GM19468 (cell line): ENCODE data around the gene KRTAP17-1.
"Not testable (repeated sequence)": the region's sequence is repeated elsewhere in the genome, so short reads cannot be mapped to it uniquely, and the experiment has no call there.

Source experiments
- ATAC-seq: cut with Tn5 transposase; IDR thresholded peaks from one replicate; pipeline ENCODE4 v1.9.1; 2021; ENCODE audit warnings: mild to moderate bottlenecking, moderate library complexity, moderate number of reproducible peaks; ENCODE audit not compliant: unreplicated experiment; ENCODE audit errors: extremely low read depth

KRTAP17-1 gene

GRCh38 chr17:41315204-41315794 lies at the start of gene KRTAP17-1:
KRTAP17-1 (minus strand) TSS chr17:41315710; CDS start chr17:41315650, 60 bp downstream.
- no peak for ATAC-seq

DNA sequence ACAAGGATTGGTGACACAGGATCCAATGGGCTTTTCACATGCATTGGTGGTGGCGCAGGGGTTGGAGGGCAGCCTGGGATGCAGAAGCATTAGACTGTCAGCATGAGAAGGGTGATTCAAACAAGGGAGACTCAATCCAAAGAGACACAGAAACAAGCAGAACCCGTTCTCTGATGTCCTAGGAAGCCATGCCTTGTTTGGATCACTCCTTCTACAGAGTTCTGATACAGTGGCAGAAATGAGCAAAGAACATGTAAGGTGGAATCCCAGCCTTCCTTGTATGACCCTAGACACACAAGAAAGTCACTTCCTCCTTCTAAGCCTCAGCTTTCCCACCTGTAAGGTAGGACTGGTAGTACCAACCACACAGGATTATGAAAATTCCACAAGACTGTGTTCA lies 48.4 kb upstream of the KRTAP17-1 start:
- ATAC-seq = no peak

DNA sequence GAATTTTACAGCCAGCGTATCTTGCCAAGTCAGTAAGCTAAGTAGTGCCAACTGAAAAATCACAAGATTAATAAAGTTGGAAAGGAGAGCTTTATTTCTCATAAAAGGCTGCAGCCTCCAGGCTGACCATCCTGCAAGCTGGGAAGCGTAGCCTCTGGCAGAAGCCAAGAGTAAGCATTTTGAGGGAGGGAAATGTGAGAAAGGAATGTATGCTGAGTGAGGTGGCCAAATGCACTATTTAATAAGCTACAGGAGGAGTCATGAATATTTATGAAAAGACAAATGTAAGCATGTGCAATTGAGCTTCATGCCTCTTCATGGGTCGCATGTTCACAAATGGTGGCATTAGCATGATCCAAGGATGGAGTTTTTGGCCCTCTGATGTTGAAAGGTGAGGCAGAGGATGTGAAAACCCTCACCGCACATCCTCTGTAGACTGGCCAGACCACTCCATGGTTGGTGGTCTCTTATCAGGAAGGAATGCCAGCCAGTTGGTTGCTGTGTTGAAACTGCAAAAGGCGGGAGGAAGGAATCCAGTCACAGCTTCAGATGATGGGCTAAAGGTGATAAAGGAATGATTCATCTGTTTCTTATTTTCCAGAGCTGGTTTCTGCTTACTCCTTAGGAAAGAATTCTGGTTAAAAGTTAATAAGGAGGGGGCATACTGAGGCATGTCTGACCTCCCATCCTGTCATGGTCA lies 44.9 kb upstream of the KRTAP17-1 start:
- no peak for ATAC-seq

GRCh38 chr17:41354536-41354935 lies 39.0 kb upstream of the KRTAP17-1 start:
- no peak for ATAC-seq

DNA sequence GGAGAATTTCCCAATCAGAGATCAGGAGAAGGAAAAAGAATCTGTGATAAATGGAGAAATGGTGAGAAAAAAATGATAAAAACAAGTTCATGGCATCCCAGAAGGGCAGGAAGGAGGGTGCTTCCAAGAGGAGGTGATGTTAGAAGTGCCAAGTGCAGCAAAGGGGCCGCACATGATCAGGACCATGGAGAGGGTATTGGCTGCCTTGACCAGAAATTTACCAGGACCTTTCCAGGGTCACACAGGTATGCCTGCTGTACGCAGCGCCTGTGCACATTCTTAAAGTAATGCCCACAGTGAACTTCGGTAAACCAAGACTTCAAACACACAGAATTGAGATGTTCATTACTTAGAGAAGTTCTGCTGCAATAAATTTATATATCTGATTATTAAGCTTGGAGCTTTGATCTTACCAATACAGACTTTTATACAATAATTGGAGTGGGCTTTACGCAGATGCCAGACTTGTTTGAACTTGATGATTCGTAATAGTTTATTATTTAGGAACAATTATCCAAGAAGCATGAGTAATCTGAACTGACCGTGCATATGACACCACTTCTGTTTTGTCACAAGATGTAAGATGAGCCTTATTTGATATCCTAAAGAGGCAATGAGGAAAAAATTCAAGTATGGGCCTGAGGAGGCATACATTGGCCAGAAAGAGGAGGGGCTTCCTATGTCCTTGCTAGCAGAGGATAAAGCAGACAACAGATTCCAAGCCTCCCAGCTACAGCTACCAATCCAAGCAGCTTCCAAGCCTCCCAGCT lies 37.3 kb upstream of the KRTAP17-1 start:
- no peak for ATAC-seq

GRCh38 chr17:41351177-41351576 lies 35.7 kb upstream of the KRTAP17-1 start:
- no peak for ATAC-seq

DNA sequence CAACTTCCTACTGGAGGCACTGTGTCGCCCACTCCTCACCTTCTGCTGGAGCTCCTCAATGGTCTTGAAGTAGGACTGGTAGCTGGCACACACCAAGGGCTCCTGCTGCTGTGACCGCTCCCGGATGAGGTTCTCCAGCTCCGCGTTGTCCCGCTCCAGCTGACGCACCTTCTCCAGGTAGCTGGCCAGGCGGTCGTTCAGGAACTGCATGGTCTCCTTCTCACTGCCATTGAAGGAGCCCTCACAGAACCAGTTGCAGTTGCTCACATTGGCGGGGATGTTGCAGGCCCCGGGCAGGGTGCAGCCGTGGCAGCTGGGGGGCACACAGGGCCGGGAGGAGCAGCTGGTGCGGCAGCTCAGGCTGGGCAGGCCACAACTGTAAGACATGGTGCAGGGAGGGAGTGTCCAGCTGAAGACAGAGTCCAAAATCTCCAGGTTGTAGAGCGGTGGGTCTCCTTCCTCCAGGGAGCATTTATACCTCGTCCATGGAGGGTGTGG lies 34.9 kb upstream of the KRTAP17-1 start, which contains the start of gene KRT33A:
KRT33A (minus strand) TSS at position 448 of the 498 bp plus-strand sequence; CDS start at position 387, 61 bp downstream.
- ATAC-seq = not testable (repeated sequence)

DNA sequence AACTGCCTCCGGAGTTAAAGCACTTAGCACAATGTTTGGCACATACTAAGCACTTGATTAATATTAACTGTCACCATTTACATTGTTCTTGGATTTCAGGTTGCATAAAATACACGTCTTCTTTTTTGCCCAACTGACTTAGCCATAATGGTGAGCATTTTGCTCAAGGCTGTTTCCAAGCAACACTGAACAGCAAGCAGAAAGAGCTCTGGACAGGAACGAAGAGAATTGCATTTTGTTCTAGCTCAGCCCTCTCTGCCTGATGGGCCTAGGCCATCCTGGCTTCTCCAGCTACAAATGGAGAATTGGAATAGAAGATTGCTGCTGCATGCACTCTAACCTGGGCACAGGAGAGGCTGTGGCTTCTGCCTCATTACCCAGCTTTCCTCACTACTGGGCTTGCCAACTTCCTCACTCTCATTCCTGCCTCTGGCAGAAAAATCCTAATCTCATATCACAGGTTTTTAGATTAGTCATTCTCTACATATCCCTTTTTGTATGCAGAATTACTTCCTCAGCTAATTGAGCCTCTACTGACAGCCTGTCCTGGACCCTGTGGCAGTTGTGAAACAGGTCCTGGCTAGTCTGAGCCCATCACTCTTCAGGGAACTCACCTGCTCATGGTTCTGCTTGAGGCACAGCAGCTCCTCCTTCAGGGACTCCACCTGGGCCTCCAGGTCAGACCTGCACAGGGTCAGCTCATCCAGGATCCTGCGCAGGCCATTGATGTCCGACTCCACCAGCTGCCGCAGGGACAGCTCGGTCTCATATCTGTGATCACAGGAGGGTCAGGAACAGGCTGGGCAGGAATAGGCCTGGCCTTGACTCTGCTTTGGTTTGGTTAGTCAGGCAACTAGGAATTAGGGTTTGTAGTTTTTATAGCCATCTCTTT lies 32.6 kb upstream of the KRTAP17-1 start:
- ATAC-seq = no peak

DNA sequence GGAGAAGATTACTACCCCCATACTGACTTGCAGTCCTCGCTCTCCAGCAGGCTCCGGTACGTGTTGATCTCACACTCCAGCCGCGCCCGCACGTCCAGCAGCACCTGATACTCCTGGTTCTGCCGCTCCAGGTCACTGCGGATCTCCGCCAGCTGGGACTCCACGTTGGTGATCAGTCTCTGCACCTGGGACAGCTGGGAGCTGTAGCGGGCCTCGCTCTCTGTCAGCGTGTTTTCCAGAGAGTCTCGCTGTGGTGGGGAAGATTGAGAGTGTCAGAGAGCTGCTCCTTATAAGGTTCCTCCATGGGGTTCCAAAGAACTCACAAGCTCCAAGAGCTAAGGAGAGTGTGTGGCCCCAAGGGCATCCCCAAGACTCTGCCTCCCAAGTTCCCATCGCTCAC lies 30.9 kb upstream of the KRTAP17-1 start:
- ATAC-seq = not testable (repeated sequence)

DNA sequence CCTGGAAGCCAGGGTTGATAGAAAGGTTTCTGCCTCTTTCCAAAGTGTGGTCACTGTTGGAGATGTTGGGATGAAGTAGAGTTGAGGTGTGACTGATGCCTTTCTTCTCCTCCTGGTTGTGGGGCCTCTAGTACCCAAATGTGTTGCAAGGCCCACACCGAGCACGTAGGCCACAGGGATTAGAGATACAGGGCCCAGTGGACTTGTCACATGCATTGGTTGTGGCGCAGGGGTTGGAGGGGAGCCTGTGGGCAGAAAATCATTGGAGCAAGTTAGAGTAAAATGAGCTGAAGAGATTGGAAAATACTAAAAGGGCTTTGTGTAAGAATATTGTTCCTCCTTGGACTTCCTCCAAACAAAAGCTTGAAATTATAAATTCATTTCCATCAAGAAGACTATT lies 30.5 kb upstream of the KRTAP17-1 start:
- no peak for ATAC-seq

GRCh38 chr17:41343029-41343428 lies 27.5 kb upstream of the KRTAP17-1 start:
- ATAC-seq = no peak

GRCh38 chr17:41340934-41341861 lies 25.7 kb upstream of the KRTAP17-1 start:
- ATAC-seq = peak; percentile 19

- no peak for ATAC-seq
Observed at GRCh38 chr17:41340494-41340893, 25.0 kb upstream of the KRTAP17-1 start.

GRCh38 chr17:41339571-41340172 lies 24.2 kb upstream of the KRTAP17-1 start:
- ATAC-seq = no peak

DNA sequence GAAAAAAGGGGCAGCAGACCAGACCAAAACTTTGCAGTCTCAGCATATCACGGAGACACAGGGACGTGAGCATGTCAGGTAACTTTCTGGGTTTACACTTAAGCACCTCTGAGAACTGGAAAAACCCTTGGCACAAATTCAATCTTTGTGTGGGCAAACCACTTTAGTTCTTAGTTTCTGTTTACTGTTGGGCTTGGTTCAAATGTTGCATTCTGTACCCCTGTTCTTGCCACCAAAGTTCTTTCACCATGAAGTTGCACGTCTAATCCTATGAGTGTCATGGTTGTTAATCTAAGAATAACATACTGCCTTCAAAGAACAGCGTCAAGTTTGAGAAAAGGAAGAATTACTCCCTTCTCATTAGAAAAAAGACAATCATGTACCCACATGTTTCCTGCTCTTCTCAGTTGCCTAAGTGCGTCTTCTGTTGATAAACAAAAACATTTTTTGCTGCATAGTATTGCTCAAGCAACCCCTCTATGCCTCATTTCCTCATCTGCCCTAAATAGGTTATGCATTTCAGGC lies 23.5 kb upstream of the KRTAP17-1 start:
- no peak for ATAC-seq

DNA sequence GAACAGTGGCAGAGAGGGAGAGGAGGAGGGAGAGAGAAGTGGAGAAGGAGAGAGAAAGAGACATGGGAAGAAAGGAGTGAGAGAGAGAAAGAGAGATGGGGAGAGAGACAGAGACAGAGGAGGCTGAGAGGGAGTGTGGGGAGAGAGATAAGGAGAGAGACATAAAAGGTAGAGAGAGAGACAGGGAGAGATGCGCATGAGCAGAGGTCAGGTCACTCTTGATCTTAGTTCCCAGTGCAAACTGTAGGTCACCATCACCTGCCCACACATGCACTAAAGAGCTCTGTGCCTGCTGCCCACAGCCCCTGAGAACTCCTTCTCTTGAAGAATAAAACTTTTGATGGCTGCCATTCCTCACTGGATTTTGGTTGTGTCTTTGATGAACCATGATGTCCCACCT lies 20.2 kb upstream of the KRTAP17-1 start:
- no peak for ATAC-seq

DNA sequence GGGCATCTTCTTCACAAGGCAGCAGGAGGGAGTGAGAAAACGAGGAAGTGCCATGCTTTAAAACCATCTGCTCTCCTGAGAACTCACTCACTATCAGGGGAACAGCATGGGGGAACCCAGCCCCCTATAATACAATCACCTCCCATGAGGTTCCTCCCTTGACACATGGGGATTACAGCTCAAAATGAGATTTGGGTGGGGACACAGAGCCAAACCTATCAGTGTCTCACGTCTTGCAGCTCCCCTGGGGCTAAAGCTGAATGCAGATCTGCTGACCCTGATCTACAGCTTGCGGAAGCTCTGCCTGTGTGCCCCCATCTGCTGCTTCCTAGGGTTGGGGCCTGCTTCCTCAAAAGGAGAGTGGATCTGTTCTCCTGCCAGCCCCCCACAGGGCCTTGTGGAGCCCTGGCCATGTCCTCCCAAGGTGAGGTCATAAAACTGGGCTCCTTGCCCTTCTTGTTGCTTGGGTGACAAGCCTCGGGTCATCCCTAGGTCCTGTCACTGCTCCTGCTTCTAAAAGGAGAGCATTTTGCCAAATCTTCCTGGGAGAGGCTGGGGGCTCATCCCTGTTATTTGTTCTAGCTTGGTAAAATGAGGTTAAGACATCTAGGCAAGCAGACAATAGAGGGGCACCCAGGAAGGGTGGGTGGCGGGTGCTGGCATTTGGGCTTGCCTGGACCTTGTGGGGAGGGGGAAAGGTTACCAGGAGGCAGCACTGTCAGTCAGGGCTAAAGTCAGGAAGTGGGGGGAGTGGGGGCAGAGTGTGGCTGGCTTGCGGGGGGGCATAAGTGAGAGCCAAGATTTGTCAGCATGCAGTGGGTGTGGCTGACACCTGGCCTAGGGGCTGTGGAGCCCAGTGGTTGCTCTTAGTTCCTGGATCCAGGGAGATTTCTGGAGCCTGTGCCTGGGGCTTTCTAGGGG lies 19.1 kb upstream of the KRTAP17-1 start:
- ATAC-seq = no peak
